HCT116 (cell line): ENCODE measurements around the gene MGA.

Experiments
- CBX3 ChIP-seq: IDR thresholded peaks from 2 replicates; pipeline ENCODE4 v1.6.1; 2012; ENCODE audit warnings: low read depth
- EGR1 ChIP-seq: IDR thresholded peaks from 2 replicates; pipeline ENCODE4 v1.6.1; 2012; ENCODE audit warnings: low read depth
- EZH2 ChIP-seq: fragments of 200-600 bp; sonication (generic); IDR thresholded peaks from 2 replicates; pipeline ENCODE4 v1.6.1; 2017; ENCODE audit warnings: antibody characterized with exemption, mixed run types
- FOSL1 ChIP-seq: IDR thresholded peaks from 2 replicates; pipeline ENCODE4 v1.6.1; 2012; ENCODE audit warnings: low read depth
- POLR2A ChIP-seq: IDR thresholded peaks from 2 replicates; pipeline ENCODE4 v1.7.0; 2011; ENCODE audit warnings: borderline replicate concordance; ENCODE audit not compliant: insufficient read depth, insufficient read length; ENCODE audit errors: extremely low read depth
- POLR2AphosphoS5 ChIP-seq: IDR thresholded peaks from 2 replicates; pipeline ENCODE4 v1.6.1; 2011; ENCODE audit warnings: mild to moderate bottlenecking, low read depth, low read length, moderate library complexity
- RAD21 ChIP-seq: IDR thresholded peaks from 2 replicates; pipeline ENCODE4 v1.6.1; 2012; ENCODE audit warnings: low read depth, mild to moderate bottlenecking
- SP1 ChIP-seq: IDR thresholded peaks from 2 replicates; pipeline ENCODE4 v1.6.1; 2012; ENCODE audit warnings: low read depth
- SRF ChIP-seq: IDR thresholded peaks from 2 replicates; pipeline ENCODE4 v1.6.1; 2012; ENCODE audit warnings: low read depth
- YY1 ChIP-seq: IDR thresholded peaks from 2 replicates; pipeline ENCODE4 v1.6.1; 2011; ENCODE audit warnings: low read length, low read depth, moderate library complexity, mild to moderate bottlenecking; ENCODE audit not compliant: insufficient replicate concordance; ENCODE audit errors: extremely low read depth
- ZFX ChIP-seq: fragments of 450-650 bp; IDR thresholded peaks from 2 replicates; pipeline ENCODE4 v1.6.1; 2017
- ZNF274 ChIP-seq: fragments of 200-500 bp; sonication (Bioruptor generic); IDR thresholded peaks from 2 replicates; pipeline ENCODE4 v1.6.1; 2014; ENCODE audit warnings: mild to moderate bottlenecking, low read depth, low read length, inconsistent platforms
- TF ChIP-seq, protein P1 (sequence below), 3 experiments: fragments of 200-600 bp in 1 of 3; sonication (generic) in 1 of 3; IDR thresholded peaks in 2 of 3; conservative IDR thresholded peaks in 1 of 3; 2 replicates each; pipeline ENCODE4 v1.5.1; 2012 to 2017; ENCODE audit warnings: low read depth in 2 of 3, low read length in 2 of 3, antibody characterized with exemption in 1 of 3, borderline replicate concordance in 1 of 3, control low read depth in 1 of 3, mild to moderate bottlenecking in 1 of 3, mixed read lengths in 1 of 3, mixed run types in 1 of 3, moderate library complexity in 1 of 3; ENCODE audit not compliant: insufficient read depth in 1 of 3
- TF ChIP-seq, protein P2 (sequence below): IDR thresholded peaks from 2 replicates; pipeline ENCODE4 v1.6.1; 2011; ENCODE audit warnings: mild to moderate bottlenecking, low read length, moderate library complexity; ENCODE audit not compliant: insufficient replicate concordance; ENCODE audit errors: extremely low read depth

DNA sequence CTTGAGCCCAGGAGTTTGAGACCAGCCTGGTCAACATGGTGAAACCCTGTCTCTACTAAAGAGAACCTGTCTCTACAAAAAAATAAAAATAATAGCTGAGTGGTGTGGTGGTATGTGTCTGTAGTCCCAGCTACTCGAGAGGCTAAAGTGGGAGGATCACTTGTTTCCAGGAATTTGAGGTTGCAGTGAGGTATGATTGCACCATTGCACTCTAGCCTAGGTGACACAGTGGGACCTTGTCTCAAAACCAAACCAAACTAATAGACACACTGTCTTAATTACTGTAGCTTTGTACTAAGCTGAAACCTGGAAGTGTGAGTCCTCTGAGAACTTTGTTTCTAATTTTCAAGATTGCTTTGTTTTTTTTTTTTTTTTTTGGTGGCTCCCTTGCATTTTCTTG lies 30.4 kb downstream of the MGA start:
- TF ChIP-seq POLR2AphosphoS5 (no peak), FOSL1 (no peak), CBX3 (no peak), SRF (no peak), POLR2A (no peak), ZNF274 (no peak), SP1 (no peak), YY1 (no peak), RAD21 (no peak), EGR1 (no peak), EZH2 (no peak), ZFX (no peak)
- TF ChIP-seq, protein P1, sequence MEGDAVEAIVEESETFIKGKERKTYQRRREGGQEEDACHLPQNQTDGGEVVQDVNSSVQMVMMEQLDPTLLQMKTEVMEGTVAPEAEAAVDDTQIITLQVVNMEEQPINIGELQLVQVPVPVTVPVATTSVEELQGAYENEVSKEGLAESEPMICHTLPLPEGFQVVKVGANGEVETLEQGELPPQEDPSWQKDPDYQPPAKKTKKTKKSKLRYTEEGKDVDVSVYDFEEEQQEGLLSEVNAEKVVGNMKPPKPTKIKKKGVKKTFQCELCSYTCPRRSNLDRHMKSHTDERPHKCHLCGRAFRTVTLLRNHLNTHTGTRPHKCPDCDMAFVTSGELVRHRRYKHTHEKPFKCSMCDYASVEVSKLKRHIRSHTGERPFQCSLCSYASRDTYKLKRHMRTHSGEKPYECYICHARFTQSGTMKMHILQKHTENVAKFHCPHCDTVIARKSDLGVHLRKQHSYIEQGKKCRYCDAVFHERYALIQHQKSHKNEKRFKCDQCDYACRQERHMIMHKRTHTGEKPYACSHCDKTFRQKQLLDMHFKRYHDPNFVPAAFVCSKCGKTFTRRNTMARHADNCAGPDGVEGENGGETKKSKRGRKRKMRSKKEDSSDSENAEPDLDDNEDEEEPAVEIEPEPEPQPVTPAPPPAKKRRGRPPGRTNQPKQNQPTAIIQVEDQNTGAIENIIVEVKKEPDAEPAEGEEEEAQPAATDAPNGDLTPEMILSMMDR (IDR thresholded peaks at IDR 0.05 in 2 of 3, conservative IDR thresholded peaks at IDR 0.05 in 1 of 3; ENCODE audit: borderline replicate concordance in 1 of 3, insufficient read depth in 1 of 3, low read depth in 2 of 3, low read length in 2 of 3), result no peak
- TF ChIP-seq, protein P2, sequence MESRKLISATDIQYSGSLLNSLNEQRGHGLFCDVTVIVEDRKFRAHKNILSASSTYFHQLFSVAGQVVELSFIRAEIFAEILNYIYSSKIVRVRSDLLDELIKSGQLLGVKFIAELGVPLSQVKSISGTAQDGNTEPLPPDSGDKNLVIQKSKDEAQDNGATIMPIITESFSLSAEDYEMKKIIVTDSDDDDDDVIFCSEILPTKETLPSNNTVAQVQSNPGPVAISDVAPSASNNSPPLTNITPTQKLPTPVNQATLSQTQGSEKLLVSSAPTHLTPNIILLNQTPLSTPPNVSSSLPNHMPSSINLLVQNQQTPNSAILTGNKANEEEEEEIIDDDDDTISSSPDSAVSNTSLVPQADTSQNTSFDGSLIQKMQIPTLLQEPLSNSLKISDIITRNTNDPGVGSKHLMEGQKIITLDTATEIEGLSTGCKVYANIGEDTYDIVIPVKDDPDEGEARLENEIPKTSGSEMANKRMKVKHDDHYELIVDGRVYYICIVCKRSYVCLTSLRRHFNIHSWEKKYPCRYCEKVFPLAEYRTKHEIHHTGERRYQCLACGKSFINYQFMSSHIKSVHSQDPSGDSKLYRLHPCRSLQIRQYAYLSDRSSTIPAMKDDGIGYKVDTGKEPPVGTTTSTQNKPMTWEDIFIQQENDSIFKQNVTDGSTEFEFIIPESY, result no peak
